ENCODE results near the gene MZT2A.
A peak's percentile ranks its signal among the peaks of the same experiment; 100 is the strongest.
"Not testable (repeated sequence)": the region's sequence is repeated elsewhere in the genome, so short reads cannot be mapped to it uniquely, and the experiment has no call there.

MZT2A gene

GRCh38 chr2:131517106-131517831 lies 25.1 kb upstream of the MZT2A start:
- no peaks in the 10 kb centered on the region for H3K9me3 Mint-ChIP-seq
- no peak overlapping the region for H3K27ac Mint-ChIP-seq
- H3K4me1 Mint-ChIP-seq: no peaks in the 10 kb centered on the region
- no peaks in the 10 kb centered on the region for H3K27me3 Mint-ChIP-seq (ENCODE audit: low read depth)
- peaks cover 8% of the 10 kb centered on the region for H3K36me3 Mint-ChIP-seq (ENCODE audit: low read depth)
- H3K4me3 Mint-ChIP-seq: no peak overlapping the region
- TF ChIP-seq, protein P1, sequence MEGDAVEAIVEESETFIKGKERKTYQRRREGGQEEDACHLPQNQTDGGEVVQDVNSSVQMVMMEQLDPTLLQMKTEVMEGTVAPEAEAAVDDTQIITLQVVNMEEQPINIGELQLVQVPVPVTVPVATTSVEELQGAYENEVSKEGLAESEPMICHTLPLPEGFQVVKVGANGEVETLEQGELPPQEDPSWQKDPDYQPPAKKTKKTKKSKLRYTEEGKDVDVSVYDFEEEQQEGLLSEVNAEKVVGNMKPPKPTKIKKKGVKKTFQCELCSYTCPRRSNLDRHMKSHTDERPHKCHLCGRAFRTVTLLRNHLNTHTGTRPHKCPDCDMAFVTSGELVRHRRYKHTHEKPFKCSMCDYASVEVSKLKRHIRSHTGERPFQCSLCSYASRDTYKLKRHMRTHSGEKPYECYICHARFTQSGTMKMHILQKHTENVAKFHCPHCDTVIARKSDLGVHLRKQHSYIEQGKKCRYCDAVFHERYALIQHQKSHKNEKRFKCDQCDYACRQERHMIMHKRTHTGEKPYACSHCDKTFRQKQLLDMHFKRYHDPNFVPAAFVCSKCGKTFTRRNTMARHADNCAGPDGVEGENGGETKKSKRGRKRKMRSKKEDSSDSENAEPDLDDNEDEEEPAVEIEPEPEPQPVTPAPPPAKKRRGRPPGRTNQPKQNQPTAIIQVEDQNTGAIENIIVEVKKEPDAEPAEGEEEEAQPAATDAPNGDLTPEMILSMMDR (IDR thresholded peaks at IDR 0.05; ENCODE audit: unreplicated experiment in 3 of 3): no peak

DNA sequence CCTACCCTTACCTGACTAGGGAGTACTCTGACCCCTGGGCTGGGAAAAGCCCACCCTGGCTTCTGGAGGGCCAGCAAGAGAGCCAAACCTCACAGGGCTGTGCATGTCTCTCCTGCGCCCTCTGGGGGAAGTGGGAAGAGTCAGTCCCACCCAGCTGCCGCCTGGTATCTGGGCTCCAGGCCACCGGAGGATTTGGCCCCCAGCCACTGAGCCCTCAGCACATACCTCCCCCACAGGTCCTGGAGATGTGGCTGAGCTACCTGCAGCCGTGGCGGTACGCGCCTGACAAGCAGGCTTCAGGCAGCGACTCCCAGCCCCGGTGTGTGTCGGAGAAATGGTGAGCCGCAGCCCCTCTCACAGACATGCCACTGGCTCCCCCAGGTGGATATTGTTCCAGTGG lies 24.4 kb upstream of the MZT2A start:
- H3K4me1 Mint-ChIP-seq; H3K27me3 Mint-ChIP-seq (ENCODE audit: low read depth); H3K4me3 Mint-ChIP-seq; H3K36me3 Mint-ChIP-seq (ENCODE audit: low read depth); H3K9me3 Mint-ChIP-seq; H3K27ac Mint-ChIP-seq: not testable (repeated sequence)
- TF ChIP-seq, protein P1 (IDR thresholded peaks at IDR 0.05; ENCODE audit: unreplicated experiment in 3 of 3): peak in 1 of 3 experiments; percentile 14

DNA sequence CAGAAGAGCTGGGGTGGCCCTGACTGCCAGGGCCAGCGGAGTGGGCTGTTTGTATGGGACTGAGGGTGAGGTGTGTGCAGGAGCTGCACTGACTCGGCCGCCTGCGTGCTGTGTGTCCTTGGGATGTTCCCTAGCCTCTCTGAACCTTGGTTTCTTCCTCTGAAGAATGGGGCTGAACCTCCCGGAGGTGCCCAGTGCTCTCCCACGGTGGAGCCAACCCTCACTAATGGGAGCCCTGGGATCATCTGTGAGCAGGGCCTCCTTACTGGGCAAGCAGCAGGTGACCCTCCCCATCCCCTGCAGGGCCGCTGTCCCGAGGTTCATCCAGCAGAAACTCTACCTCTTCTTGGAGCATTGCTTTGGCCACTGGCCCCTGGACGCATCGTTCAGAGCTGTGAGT lies 23.8 kb upstream of the MZT2A start:
- no peaks in the 10 kb centered on the region for H3K9me3 Mint-ChIP-seq
- no peak overlapping the region for H3K4me3 Mint-ChIP-seq
- TF ChIP-seq, protein P1 (IDR thresholded peaks at IDR 0.05; ENCODE audit: unreplicated experiment in 3 of 3): no peak
- H3K27ac Mint-ChIP-seq: no peak overlapping the region
- peaks cover 12% of the 10 kb centered on the region for H3K36me3 Mint-ChIP-seq (ENCODE audit: low read depth)
- H3K27me3 Mint-ChIP-seq (ENCODE audit: low read depth): no peaks in the 10 kb centered on the region
- H3K4me1 Mint-ChIP-seq: no peaks in the 10 kb centered on the region

DNA sequence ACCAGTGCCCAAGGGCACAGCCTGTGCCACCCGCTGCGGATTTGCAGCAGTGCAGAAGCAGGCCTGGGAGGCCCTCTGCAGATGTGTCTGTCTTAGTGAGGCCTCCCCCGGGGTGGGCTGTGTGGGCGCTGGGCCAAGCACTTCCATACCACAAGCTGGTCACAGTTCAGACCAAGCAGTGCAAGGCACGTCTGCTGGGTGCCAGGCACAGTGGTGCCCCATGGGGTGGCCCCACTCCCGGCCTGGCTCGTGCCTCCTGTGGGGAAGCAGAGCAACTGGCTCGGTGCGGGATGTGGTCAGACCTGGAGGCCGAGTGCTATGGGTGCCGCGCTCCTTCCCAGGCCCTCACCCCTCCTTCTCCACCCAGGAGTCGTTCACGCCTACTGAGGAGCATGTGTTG lies 23.0 kb upstream of the MZT2A start:
- H3K4me1 Mint-ChIP-seq; H3K27me3 Mint-ChIP-seq (ENCODE audit: low read depth); H3K4me3 Mint-ChIP-seq; H3K27ac Mint-ChIP-seq; H3K9me3 Mint-ChIP-seq: not testable (repeated sequence)
- peaks cover 12% of the 10 kb centered on the region for H3K36me3 Mint-ChIP-seq (ENCODE audit: low read depth)

- H3K36me3 Mint-ChIP-seq (ENCODE audit: low read depth); H3K27me3 Mint-ChIP-seq (ENCODE audit: low read depth); H3K9me3 Mint-ChIP-seq; H3K27ac Mint-ChIP-seq; H3K4me3 Mint-ChIP-seq; H3K4me1 Mint-ChIP-seq: not testable (repeated sequence)
Measured at GRCh38 chr2:131514408-131515166, 22.4 kb upstream of the MZT2A start.

- Mint-ChIP-seq H3K27ac (peak overlapping the region; percentile 78 to 93 (median 84)), H3K36me3 (ENCODE audit: low read depth) (peaks cover 18% of the 10 kb centered on the region)
- H3K27me3 Mint-ChIP-seq (ENCODE audit: low read depth); H3K4me1 Mint-ChIP-seq; H3K4me3 Mint-ChIP-seq; H3K9me3 Mint-ChIP-seq: not testable (repeated sequence)
Measured at GRCh38 chr2:131511969-131512870, 20.0 kb upstream of the MZT2A start.

DNA sequence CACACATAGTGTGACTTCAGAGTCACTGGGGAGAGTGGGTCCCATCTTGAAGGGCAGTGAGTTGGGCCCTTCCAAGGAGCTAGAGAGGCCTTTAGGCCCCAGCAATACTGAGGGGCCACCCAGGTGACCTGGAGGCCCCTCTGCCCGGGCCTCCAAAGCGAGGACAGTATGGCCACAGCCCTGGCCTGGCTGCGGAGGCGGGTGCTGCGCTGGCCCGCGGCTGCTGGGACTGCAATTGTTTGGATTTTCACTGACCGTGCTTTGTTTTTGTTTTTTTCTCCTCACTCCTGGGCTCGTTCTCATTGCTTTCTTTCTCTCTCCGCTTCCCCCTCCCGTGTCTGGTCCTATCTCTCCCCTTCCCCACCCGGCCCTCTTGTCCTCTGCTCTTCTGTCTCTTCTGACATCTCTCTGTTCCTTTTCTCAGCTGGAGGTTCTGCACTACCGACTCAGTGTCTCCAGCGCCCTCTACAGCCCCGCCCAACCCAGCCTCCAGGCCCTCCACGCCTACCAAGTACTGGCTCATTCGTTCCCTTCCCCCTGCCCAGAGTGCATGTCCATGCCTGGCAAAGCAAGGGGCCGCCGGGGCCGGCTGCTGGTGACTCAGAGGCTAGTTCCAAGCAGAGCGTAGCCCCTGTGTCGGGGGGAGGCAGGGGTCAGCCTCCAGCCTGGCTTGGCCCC lies 19.2 kb upstream of the MZT2A start:
- H3K27me3 Mint-ChIP-seq (ENCODE audit: low read depth); H3K9me3 Mint-ChIP-seq; H3K4me3 Mint-ChIP-seq; H3K4me1 Mint-ChIP-seq: not testable (repeated sequence)
- TF ChIP-seq, protein P1 (IDR thresholded peaks at IDR 0.05; ENCODE audit: unreplicated experiment in 3 of 3): peak in 1 of 3 experiments; percentile 9
- Mint-ChIP-seq H3K27ac (peak overlapping the region; percentile 61 to 93 (median 76)), H3K36me3 (ENCODE audit: low read depth) (peaks cover 21% of the 10 kb centered on the region)

Data from nephron (organoid).